CD4-positive, alpha-beta T cell treated with Interleukin-10 for 1 hour (primary cell): ENCODE measurements around the gene TSHZ2.
"Not testable (repeated sequence)": the region's sequence is repeated elsewhere in the genome, so short reads cannot be mapped to it uniquely, and the experiment has no call there.

Experiments used
- DNase-seq: peaks from one replicate; pipeline ENCODE4 v3.0.0-alpha.2; 2020

TSHZ2 gene

DNA sequence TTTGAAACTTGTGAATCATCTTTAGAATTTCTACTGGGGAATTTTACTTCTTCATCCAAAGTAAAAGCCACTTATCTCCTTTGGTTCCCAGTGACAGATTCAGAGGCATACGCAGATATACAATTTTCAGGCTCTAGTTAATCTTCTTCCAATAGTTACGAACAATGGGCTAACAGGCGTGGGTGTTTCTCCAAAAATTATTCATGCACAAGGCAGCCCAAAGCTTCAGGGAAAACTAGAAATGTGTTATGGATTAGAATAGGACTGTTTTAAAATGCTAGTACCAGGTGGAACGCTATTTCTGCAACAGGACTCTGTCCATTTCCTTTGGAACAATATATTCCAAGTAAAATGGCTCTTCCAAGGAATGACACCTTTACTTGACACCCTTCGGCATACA is 519.3 kb downstream of the TSHZ2 start:
- DNase-seq, result no peak

DNA sequence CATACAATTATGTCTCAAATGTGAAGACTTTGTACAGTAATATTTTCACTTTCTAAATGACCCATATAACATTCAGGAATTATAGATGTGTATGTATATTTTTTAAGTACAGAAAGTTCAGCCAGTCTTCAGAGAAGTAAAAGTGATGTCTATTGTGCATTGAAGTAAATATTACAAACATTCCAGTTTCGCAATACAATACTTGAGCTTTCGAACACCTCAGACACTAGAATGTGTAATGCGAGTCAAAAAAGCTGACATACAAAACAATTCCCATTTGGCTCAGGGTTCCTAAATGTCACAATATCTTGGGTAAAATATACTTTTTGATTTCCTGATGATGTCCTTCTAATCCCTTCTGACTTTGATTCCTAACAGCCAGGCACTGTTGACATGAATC is 520.1 kb downstream of the TSHZ2 start:
- no peak for DNase-seq

DNA sequence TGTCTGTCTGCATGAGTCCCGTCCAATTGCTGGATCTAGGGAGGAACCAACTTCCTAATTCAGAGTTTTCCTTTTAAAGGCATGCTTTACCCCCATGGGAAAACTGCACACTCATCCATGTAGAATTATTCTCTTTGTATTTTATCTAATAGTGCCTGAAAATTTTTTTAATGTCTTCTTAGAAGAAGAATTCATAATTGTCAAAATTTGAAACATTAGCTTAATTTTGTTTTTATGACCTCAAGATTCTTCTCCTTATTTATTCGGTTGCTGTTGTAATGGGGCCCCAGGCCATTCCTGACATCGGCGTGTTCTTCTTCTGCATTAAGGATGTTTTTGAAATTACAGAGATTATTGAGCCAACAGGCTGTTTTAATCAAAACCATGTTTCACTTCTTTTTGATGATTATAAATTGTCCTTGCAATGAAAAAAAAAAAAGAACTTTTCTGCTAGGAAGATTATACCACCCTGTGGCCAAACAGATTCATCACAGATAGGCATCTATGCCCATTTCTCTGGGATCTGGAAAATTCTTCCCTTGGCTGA is 521.2 kb downstream of the TSHZ2 start:
- no peak for DNase-seq

DNA sequence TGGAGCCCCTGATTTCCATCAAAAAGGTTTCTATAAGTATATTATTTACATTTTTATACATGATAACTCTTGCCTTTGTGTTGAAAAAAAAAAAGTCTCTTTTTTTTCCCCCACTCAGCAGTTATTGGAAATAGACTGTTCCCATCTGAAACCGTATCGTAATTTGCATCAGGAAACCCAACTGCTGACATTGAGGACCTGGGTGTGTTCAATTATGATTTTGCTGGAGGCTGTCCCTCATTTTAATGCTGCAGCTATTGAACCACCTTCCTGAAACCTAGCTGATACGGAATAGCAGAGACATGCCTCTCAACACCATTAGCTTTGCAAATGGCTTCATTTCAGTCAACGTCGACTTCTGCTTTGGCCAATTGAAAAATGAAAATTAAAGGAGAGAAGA is 522.6 kb downstream of the TSHZ2 start:
- DNase-seq, result no peak

DNA sequence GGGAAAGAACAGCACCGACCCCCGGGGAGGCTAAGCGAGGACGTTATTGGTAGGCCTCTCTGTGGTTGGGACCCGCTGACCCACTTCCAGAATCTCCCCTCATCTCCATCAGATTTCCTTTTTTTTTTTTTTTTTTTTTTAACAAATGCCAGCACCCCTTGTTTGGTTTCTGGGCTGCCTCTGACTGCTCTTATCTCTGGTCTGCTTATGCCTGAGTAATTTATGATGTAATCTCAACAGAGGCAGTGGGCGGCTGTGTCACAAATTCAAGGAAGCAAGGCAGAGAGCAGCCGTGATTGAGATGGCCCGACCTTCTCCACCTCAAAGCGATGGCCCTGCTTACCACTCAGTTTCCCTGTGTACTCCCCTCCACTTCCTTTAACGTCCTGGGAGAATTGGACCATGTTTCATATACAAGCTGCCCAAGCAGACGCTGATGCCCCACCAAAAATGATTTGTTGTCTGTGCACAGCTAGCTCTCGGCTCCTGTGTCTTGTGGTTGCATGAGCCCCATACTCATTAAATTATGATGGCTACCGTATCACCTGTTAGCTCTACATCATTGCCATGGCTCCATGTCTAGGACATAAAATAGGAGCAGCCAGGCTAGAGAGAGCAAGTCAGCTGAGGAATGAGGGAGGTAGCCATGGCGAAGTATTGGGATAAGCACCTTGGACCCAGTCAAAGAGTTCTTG is 523.4 kb downstream of the TSHZ2 start:
- DNase-seq, result no peak

DNA sequence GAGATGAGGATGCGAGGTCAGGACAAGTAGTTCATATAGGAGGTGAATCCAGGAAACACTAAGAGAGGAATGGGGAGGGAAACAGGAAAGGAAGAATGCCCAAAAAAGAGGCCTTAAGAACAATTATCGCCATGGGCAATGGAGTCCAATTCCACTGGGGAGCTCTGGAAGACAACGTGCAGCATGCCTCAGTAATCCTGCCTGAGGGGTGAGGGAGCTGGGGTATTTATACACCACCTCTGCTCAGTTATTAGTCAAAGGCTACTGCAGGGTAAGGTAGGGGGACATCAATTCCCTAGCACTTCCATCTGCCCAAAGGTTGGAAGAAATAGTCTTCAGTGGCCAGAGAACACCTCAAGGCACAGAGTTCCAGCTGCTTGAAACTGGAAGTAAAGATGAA is 525.1 kb downstream of the TSHZ2 start:
- no peak for DNase-seq

DNA sequence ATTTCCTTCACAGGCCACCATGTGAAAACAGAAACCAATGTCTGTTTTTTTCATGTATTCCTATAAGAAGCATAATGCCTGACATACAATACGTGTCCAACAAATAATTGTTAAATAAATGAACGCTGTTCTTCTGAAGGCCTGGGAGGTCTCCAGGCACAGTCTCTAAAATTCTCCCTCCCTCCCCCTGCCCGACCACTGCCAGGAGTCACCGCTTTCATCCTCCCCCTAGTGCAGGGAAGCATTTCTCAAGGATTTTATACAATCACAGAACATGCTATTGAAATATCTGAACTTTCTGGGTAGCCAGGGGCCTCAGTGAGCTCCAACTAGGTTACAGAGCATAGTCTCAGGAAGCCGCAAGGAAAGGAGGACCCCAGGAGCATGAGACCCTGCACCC is 526.2 kb downstream of the TSHZ2 start:
- DNase-seq, result no peak

DNA sequence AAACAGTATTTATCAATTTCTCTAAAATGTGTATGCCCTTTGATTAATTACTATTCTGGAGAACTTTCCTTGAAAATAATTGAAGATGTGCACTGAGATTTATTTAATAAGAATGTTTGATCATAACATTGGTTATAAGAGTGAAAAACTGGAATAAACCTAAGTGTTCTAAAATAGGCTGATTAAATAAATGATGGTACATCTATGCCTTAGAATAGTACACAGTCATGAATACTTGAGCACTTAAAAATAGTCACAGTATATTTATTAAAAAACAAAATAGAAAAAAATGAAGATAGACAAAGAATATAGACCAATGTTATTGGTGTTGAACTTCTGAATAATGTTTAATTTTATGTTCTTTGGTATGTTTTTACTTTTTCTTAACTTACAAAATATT is 528.5 kb downstream of the TSHZ2 start:
- no peak for DNase-seq

DNA sequence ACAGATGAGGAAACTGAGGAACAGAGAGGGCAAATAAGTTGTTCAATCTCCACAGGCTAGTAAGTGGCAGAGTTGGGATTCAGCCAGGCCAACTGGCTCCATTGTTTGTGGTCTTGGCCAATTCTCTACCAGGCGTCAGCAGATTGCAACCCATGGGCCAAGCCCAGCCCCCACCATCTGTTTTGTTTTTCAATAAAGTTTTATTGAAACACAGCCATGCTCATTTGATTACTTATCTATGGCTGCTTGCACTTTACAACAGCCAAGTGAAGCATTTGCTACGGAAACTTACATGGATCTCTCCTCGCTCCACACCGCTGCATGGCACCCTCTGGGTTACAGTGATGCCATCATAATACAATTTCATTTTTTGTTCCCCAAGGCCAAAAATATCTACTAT is 530.7 kb downstream of the TSHZ2 start:
- DNase-seq, result no peak

DNA sequence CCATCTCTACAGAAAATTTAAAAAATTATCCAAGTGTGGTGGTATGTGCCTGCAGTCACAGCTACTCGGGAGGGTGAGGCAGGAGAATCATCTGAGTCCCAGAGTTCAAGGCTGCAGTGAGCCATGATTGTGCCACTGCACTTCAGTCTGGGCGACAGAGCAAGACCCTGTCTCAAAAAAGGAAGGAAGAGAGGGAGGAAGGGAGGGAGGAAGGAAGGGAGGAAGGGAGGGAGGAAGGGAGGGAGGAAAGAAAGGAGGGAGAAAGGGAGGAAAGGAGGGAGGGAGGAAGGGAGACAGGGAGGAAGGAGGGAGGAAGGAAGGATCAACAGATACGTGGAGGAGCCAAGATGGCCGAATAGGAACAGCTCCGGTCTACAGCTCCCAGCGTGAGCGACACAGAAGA is 531.4 kb downstream of the TSHZ2 start:
- no peak for DNase-seq

DNA sequence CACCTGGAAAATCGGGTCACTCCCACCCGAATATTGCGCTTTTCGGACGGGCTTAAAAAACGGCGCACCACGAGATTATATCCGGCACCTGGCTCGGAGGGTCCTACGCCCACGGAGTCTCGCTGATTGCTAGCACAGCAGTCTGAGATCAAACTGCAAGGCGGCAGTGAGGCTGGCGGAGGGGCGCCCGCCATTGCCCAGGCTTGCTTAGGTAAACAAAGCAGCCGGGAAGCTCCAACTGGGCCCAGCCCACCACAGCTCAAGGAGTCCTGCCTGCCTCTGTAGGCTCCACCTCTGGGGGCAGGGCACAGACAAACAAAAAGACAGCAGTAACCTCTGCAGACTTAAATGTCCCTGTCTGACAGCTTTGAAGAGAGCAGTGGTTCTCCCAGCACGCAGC is 531.9 kb downstream of the TSHZ2 start:
- DNase-seq, result not testable (repeated sequence)

DNA sequence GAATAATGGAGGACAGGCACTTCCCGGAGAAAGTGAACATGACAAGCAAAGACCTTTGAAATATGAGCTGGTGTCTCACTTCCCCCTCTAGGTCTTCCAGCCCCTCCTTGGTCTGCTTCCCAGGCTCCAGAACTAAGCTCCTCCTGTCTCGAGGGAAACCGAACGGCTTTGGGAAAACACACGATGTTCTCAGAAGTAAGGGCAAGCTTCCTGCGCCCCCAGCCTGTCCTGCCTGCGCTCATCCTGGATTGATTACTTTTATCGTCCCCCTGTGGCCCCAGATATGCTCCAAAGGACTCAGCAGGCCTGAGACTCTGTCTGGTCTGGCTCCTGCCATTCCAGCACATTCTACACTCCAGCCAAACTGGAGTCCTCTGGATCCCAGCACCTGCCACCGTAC is 538.1 kb downstream of the TSHZ2 start:
- no peak for DNase-seq

DNA sequence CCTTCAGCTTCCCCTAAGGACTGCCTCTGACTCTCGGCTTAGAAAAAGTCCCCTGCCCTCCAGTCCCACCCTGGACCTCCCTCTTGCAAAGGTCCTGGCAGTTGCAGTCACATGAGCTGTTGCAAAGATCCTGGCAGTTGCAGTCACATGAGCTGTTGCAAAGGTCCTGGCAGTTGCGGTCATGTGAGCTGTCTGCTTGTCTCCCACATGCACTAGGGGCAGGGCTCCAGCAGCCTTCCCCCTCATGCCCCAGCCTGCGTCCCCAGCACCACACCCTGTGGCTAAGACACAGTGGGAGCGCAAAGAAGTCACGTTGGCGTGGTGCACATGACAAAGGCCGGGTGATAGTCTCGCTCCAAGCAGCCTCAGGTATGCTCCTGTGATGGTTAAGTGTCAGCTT is 538.5 kb downstream of the TSHZ2 start:
- DNase-seq, result no peak

DNA sequence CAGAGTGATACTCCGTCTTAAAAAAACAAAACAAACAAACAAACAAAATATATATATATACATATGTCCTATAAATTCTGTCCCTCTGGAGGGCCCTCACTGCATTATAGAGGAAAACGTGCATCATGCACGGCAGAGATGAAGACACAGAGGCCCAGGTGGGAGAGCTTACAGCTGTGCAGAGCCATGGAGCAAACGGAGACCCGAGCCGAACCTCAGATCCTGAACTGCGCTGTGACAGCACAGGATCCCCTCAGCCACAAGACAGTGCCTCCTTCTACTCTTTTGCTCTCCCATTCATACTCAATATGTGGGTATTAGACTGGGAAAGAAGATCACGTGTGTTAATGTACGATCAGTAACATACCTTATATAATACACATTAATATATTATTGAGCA is 539.9 kb downstream of the TSHZ2 start:
- DNase-seq, result no peak

DNA sequence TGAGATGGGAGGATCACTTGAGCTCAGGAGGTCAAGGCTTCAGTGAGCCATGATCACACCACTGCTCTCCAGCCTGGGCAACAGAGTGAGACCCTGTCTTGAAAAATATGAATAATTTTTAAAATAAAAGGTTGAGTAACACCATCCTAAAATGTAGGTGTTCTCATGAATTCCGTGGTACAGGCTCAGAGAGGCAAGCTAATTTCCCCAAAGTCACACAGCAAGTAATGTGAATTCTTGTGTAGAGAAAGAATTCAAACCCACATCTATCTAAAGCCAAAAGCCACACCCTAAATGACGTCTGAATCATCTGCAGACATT is 541.0 kb downstream of the TSHZ2 start:
- DNase-seq, result no peak

DNA sequence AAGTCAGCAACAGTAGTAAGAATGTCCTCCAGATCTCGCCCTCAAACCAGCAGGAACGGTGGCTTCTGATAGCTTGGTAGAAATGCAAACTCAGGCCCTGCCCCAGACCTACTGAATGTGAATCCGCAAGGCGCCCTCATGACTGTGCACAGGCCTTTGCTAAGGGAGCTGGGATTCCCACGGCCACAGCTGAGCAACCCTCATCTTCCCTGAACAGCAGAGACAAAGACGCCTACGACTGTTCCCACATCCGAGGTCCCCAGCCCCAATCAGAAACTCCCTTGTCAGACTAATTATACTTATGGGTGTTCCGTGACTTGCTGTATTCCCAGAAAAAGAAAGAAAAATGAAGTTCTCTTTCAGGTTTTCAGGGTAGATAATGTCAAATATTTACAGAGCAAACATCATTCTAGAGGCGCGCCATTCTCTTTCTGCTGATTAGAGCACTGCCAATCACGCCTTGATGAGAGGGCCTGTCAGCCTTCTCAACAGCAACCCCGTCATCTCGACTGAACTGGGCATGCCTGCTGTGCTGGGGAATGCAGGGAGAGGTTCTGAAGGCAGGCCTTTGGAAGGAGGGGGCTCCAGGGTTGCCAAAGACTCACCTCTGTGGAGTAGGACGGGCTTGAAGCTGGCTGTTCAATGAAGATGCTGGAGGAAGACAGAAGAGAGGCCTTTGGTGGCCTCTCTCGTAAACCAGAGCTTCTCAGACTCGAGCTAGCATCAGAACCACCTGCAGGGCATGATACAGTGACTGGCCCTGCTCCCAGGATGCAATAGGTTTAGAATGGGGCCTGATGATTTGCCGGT is 541.5 kb downstream of the TSHZ2 start:
- no peak for DNase-seq

DNA sequence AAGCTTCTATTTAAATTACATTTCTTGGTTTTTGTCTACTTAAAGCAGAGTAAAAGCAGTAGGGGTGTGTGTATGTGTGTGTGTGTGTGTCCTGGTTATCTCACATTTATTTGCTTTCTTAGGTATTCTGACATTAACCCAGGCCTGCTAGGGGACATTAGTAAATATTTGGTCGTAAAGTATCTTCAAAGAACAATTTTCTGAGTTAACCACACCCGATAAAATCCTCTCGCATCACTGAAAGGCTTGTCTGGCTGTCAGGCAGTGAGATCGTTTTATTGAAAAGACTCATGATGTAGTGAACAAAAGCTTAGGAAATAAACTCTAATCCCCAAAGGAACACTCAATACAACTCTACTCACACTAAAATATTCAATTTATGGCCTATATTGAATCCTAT is 543.6 kb downstream of the TSHZ2 start:
- no peak for DNase-seq

DNA sequence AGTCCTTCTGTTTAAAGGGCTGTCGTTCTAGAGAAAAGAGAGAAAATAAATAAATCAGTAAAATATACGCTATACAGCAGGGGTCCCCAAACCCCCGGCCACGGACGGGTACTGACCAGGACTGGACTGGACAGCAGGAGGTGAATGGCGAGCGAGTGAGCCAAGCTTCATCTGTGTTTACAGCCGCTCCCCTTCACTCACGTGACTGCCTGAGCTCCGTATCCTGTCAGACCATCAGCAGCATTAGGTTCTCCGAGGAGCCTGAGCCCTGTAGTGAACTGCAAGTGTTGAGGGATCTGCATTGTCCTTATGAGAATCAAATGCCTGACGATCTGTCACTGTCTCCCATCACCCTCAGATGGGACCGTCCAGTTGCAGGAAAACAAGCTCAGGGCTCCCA is 545.0 kb downstream of the TSHZ2 start:
- DNase-seq, result no peak

DNA sequence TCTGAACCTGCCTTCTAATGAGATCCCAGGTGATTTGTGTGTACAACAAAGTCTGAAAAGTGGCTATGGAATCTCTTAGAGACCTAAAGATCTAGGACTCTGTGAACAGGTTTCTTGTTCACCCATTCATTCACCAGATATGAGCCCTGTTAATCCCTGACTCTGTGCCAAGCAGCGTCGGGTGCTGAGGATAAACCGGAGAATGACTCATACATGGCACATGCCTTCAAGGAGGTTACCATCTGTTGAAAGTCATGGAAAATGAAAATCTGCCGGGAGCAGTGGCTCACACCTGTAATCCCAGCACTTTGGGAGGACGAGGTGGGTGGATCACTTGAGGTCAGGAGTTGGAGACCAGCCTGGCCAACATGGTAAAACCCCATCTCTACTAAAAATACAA is 549.3 kb downstream of the TSHZ2 start:
- DNase-seq, result not testable (repeated sequence)

DNA sequence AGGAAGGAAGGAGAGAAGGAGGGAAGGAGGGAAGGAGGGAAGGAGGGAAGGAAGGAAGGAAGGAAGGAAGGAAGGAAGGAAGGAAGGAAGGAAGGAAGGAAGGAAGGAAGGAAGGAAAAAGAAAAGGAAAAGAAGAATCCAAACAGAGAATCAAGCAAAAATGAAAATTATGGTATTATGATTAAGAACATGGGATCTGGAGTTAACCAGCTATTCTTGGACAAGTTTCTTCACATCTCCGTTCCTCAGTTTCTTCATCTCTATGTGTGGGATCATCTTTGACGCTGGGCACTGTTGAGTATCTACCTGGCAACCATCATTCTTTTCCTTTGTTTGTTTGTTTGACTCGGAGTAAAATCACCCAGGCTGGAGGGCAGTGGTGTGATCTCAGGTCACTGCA is 549.9 kb downstream of the TSHZ2 start:
- DNase-seq, result no peak

DNA sequence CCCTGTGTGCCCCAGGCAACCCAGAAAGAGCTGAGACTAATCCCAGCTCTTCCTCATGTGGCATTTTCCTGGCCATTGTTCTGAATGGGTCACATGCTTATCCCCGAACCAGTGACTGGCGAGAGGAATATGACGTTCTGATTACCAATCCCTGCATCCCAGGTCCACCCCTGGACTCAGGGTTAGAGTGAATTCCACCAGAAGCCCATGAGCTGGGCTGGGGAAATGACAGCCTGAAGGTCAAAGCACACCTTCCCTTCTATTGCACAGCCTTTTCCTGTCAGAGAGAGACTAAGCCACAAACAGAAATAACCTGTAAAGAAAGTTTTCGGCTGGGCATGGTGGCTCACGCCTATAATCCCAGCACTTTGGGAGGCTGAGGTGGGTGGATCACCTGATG is 550.5 kb downstream of the TSHZ2 start:
- DNase-seq, result no peak

DNA sequence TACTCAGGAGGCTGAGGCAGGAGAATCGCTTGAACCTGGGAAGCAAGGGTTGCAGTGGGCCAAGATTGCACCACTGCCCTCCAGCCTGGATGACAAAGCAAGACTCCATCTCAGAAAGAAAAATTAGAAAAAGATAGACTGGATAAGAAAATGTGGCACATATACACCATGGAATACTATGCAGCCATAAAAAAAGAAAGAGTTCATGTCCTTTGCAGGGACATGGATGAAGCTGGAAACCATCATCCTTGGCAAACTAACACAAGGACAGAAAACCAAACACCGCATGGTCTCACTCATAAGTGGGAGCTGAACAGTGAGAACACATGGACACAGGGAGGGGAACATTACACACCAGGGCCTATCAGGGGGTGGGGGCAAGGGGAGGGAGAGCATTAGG is 551.5 kb downstream of the TSHZ2 start:
- not testable (repeated sequence) for DNase-seq

DNA sequence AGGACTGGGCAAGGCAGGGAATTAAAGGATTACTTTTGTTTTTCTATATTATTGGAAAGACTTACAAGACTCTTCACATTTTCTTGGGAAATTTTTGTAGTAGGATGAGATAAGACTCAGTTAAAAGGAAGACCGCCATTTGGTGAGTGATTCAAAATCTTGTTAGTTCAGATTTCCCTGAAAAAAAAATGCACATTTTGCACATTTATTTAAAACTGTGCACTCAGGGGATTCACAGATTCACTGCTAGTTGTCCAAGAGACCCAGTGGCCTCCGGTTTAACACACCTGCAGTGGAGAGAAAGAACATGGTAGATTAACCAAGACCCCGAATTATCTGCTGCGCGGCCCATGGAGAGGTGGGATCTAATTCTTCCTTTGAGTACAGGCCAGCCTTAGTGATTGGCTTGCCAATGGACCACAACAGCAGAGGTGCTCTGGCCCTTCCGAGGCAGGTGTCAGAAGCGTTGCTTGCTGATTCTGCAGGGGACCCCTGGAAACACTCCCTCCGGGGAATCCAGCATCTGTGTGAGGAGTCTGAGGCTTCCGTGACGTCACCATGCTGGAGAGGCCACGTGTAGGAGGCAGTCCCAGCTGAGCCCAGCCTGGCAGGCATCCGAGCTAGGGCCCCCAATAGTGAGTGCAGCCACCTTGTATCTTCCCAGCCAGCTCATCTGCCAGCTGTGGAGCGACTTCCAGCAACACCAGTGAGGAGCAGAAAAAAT is 552.6 kb downstream of the TSHZ2 start:
- DNase-seq, result no peak

DNA sequence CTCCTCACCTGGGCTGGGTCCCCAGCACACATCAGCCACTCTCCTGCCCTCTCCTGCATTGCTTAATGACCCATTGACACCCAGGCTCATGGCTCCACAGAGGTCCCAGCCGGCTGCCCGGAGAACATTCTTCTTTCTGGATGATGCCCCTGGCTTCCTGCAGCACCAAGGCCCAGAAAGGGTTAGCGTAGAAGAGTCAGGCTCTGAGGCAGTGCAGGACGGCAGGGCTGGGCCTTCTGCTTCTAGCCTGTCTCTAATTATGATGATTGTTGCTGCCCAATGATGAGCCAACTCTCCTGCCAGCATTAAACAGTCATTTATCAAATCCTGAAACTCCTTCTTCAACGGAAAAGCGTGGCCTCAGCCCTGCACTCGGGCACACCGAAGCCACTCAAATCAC is 555.0 kb downstream of the TSHZ2 start:
- DNase-seq, result no peak
